GM10266 (cell line): ENCODE measurements around the gene ALKBH8.
"Not testable (repeated sequence)": the region's sequence is repeated elsewhere in the genome, so short reads cannot be mapped to it uniquely, and the experiment has no call there.

Experiments used
- DNase-seq: peaks from one replicate; pipeline ENCODE4 v3.0.0; 2012; ENCODE audit errors: extremely low spot score
- CTCF ChIP-seq: IDR thresholded peaks from 2 replicates; pipeline ENCODE4 v1.5.1; 2012; ENCODE audit warnings: mild to moderate bottlenecking, low read depth; ENCODE audit not compliant: control insufficient read depth, insufficient read depth; ENCODE audit errors: missing control alignments

The ALKBH8 gene

DNA sequence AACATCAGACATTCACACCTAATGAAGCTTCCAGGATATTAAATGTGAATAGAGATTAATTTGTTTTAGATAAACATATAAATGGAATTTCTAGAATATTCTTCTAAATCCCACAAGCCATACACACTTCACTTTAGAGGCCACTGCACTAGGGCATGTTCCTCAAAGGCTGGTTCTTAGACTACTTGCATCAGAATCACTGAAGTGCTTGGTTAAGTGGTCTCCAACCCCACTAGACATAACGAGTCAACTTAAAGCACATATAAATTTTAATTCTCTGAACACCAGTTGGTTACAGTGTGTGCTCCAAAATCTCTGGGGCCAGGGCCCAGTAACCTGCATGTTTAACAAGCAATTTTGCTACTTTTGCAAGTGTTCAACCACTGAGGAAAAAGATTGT lies 7.9 kb upstream of the ALKBH8 start:
- DNase-seq, result no peak
- no peak for TF ChIP-seq CTCF

- no peak for TF ChIP-seq CTCF
- no peak for DNase-seq
Measured at GRCh38 chr11:107570015-107570414, 4.5 kb upstream of the ALKBH8 start.

GRCh38 chr11:107567739-107568335 lies 2.3 kb upstream of the ALKBH8 start:
- DNase-seq, result no peak
- no peak for TF ChIP-seq CTCF

DNA sequence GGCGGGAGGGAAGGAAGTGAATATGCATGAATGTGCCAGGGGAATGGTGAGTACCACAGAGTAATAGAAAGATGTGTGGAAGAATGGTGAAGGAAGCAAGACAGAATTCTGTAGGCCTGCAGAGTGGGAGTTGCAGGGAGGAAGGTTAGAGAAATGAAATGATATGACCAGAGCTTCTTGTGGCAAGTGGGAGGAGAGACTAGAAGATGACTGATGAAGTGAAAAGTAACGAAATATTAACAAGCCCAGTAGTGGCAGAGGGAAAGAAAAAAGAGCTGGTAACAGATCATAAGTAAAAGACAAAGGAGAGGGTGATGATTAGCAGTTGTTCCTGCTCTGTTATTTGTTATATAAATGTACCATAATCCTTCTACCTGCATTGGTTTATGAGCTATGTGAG lies 1.0 kb upstream of the ALKBH8 start:
- no peak for TF ChIP-seq CTCF
- DNase-seq, result no peak

- DNase-seq, result not testable (repeated sequence)
Measured at GRCh38 chr11:107565955-107566501, 493 bp upstream of the ALKBH8 start.

GRCh38 chr11:107564877-107565218 lies 687 bp downstream of the ALKBH8 start:
- no peak for DNase-seq
- TF ChIP-seq CTCF, result no peak

DNA sequence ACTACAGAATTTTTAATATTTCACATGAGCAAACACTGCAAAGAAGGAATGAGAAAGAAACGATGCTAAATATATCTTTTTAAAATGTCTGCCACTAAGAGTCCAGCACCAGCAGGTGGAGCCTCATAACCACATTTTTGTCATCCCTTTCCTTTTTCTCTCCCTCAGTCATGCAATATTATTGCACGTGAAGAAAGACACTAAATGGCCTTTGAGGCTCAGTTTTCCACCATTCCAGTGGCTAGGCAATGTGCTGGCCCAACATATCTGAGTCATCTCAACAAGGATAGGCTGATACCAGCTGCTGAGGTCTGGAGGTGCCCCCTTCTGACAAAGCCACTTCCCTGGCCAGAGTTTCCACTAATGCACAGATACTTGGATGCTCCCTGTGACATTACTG lies 1.8 kb downstream of the ALKBH8 start:
- peak; percentile 15 for DNase-seq
- peak; percentile 70 for TF ChIP-seq CTCF
